Activated CD4-positive, alpha-beta T cell treated with anti-CD3 and anti-CD28 coated beads, Interleukin-2, amount 10 ng/mL, durations not matched to agents 7 days and 5 days (primary cell): Measurements from ENCODE around the gene TRERF1. TPM values are rescaled to one million over a fixed set of nuclear protein-coding genes. Genes with fewer than 3 reads are reported as not detected.
"Not testable (repeated sequence)": the region's sequence is repeated elsewhere in the genome, so short reads cannot be mapped to it uniquely, and the experiment has no call there.

Experiments
- CTCF ChIA-PET: fragments of 350-600 bp; sonication (Branson Sonifier 250); formaldehyde crosslinking; loops from one replicate; lab custom pipeline; 2021; ENCODE audit warnings: antibody characterized with exemption; lab: Charles Lee
- POLR2A ChIA-PET: fragments of 350-600 bp; sonication (Branson Sonifier 250); formaldehyde crosslinking; loops from one replicate; lab custom pipeline; 2021; ENCODE audit warnings: antibody characterized with exemption; lab: Charles Lee
- DNase-seq: peaks from one replicate; pipeline ENCODE4 v3.0.0-alpha.2; 2020
- H3K27ac Mint-ChIP-seq: one replicate; pipeline ENCODE4 v1.8.0; 2021; ENCODE audit warnings: mild to moderate bottlenecking, moderate library complexity, mixed read lengths
- H3K27me3 Mint-ChIP-seq: one replicate; pipeline ENCODE4 v1.8.0; 2021; ENCODE audit warnings: mixed read lengths
- H3K36me3 Mint-ChIP-seq: one replicate; pipeline ENCODE4 v1.8.0; 2021; ENCODE audit warnings: low read depth, mixed read lengths
- H3K4me1 Mint-ChIP-seq: one replicate; pipeline ENCODE4 v1.8.0; 2021; ENCODE audit warnings: mixed read lengths
- H3K4me3 Mint-ChIP-seq: one replicate; pipeline ENCODE4 v1.8.0; 2021; ENCODE audit warnings: mild to moderate bottlenecking, moderate library complexity, mixed read lengths
- H3K9me3 Mint-ChIP-seq: one replicate; pipeline ENCODE4 v1.8.0; 2021; ENCODE audit warnings: mixed read lengths
- total RNA-seq, 2 experiments: library from RNA; stranded (reverse); gene quantifications; one replicate each; pipeline ENCODE4 v1.2.3, GENCODE V29; 2021

Gene TRERF1
- total RNA-seq, 2 experiments from 2014 or later, result 18.6 to 20.3 TPM

- H3K27me3 Mint-ChIP-seq, result no peaks in the 10 kb centered on the region
- DNase-seq, result no peak
- H3K9me3 Mint-ChIP-seq, result no peaks in the 10 kb centered on the region
- H3K4me1 Mint-ChIP-seq, result peaks cover 22% of the 10 kb centered on the region
- peaks cover 4% of the 10 kb centered on the region for H3K36me3 Mint-ChIP-seq
- POLR2A ChIA-PET, result no interaction called here
- H3K4me3 Mint-ChIP-seq, result no peak overlapping the region
- H3K27ac Mint-ChIP-seq, result no peak overlapping the region
- CTCF ChIA-PET, result interaction anchor here (0.6 to 1.2 kb wide), 3 partner anchors 327 to 585 kb away, joined by 3 read pairs; no protein-coding TSS in a partner anchor
Measured at GRCh38 chr6:42220807-42221206, 230.9 kb downstream of the TRERF1 start.

GRCh38 chr6:42217519-42218367, 234.0 kb downstream of the TRERF1 start, which contains the start of gene MRPS10:
MRPS10 (minus strand) TSS chr6:42217861; CDS start chr6:42217849, 12 bp downstream.
- Mint-ChIP-seq H3K27me3 (no peaks in the 10 kb centered on the region), H3K4me3 (peak within 1 kb of the TSS; percentile 99), H3K27ac (peak within 1 kb of the TSS; percentile 94), H3K4me1 (peaks cover 31% of the 10 kb centered on the region), H3K9me3 (no peaks in the 10 kb centered on the region), H3K36me3 (peaks cover 11% of the 10 kb centered on the region)
- peak; percentile 94 for DNase-seq
- ChIA-PET CTCF (interaction anchor here (0.6 to 1.5 kb wide), 8 partner anchors 14 to 487 kb away, joined by 3 to 9 read pairs (median 4); no protein-coding TSS in a partner anchor), POLR2A (interaction anchor here (0.6 kb wide), 1 partner anchor 353 kb away, joined by 3 read pairs; no protein-coding TSS in a partner anchor)

GRCh38 chr6:42217157-42217518, 234.6 kb downstream of the TRERF1 start:
- Mint-ChIP-seq H3K4me3 (peak overlapping the region; percentile 99), H3K27ac (peak overlapping the region; percentile 94), H3K4me1 (peaks cover 31% of the 10 kb centered on the region), H3K9me3 (no peaks in the 10 kb centered on the region), H3K27me3 (no peaks in the 10 kb centered on the region), H3K36me3 (peaks cover 15% of the 10 kb centered on the region)
- CTCF ChIA-PET, result interaction anchor here (0.6 to 1.5 kb wide), 4 partner anchors 14 to 330 kb away, joined by 3 to 9 read pairs (median 4); no protein-coding TSS in a partner anchor
- DNase-seq, result no peak
- POLR2A ChIA-PET, result no interaction called here

- H3K9me3 Mint-ChIP-seq, DNase-seq, H3K27me3 Mint-ChIP-seq, POLR2A ChIA-PET: not testable (repeated sequence)
- peak overlapping the region; percentile 99 for H3K4me3 Mint-ChIP-seq
- CTCF ChIA-PET, result interaction anchor here (1.2 to 1.6 kb wide), 3 partner anchors 14 to 331 kb away, joined by 4 to 9 read pairs (median 4); no protein-coding TSS in a partner anchor
- H3K36me3 Mint-ChIP-seq, result peaks cover 15% of the 10 kb centered on the region
- peak overlapping the region; percentile 9 for H3K27ac Mint-ChIP-seq
- H3K4me1 Mint-ChIP-seq, result peaks cover 31% of the 10 kb centered on the region
Measured at GRCh38 chr6:42216495-42216894, 235.2 kb downstream of the TRERF1 start.

GRCh38 chr6:42212442-42212841, 239.3 kb downstream of the TRERF1 start:
- Mint-ChIP-seq H3K4me1 (peaks cover 25% of the 10 kb centered on the region), H3K27ac (no peak overlapping the region), H3K27me3 (no peaks in the 10 kb centered on the region), H3K9me3 (no peaks in the 10 kb centered on the region), H3K36me3 (peaks cover 37% of the 10 kb centered on the region), H3K4me3 (no peak overlapping the region)
- ChIA-PET POLR2A (no interaction called here), CTCF (interaction anchor here (2.2 kb wide), 1 partner anchor 335 kb away, joined by 5 read pairs; no protein-coding TSS in a partner anchor)
- DNase-seq, result no peak

- ChIA-PET CTCF (interaction anchor here (2.2 kb wide), 1 partner anchor 336 kb away, joined by 5 read pairs; no protein-coding TSS in a partner anchor), POLR2A (no interaction called here)
- Mint-ChIP-seq H3K27ac (no peak overlapping the region), H3K27me3 (no peaks in the 10 kb centered on the region), H3K36me3 (peaks cover 39% of the 10 kb centered on the region), H3K4me1 (peaks cover 22% of the 10 kb centered on the region), H3K4me3 (no peak overlapping the region), H3K9me3 (no peaks in the 10 kb centered on the region)
- no peak for DNase-seq
Measured at GRCh38 chr6:42211726-42212125, 240.0 kb downstream of the TRERF1 start.

GRCh38 chr6:42210551-42210950, 241.2 kb downstream of the TRERF1 start:
- Mint-ChIP-seq H3K36me3 (peaks cover 39% of the 10 kb centered on the region), H3K27me3 (no peaks in the 10 kb centered on the region), H3K27ac (no peak overlapping the region), H3K9me3 (no peaks in the 10 kb centered on the region), H3K4me1 (peaks cover 12% of the 10 kb centered on the region), H3K4me3 (no peak overlapping the region)
- POLR2A ChIA-PET, result no interaction called here
- CTCF ChIA-PET, result interaction anchor here (2.2 kb wide), 1 partner anchor 337 kb away, joined by 5 read pairs; no protein-coding TSS in a partner anchor
- DNase-seq, result no peak

- DNase-seq, H3K27ac Mint-ChIP-seq, H3K4me3 Mint-ChIP-seq, H3K27me3 Mint-ChIP-seq, POLR2A ChIA-PET, H3K9me3 Mint-ChIP-seq, CTCF ChIA-PET, H3K4me1 Mint-ChIP-seq: not testable (repeated sequence)
- peaks cover 36% of the 10 kb centered on the region for H3K36me3 Mint-ChIP-seq
Measured at GRCh38 chr6:42207559-42207958, 244.2 kb downstream of the TRERF1 start.

- peaks cover 34% of the 10 kb centered on the region for H3K36me3 Mint-ChIP-seq
- no peak for DNase-seq
- ChIA-PET CTCF (interaction anchor here (2.0 kb wide), 1 partner anchor 9 kb away, joined by 11 read pairs; no protein-coding TSS in a partner anchor), POLR2A (no interaction called here)
- no peak overlapping the region for H3K4me3 Mint-ChIP-seq
- peaks cover 2% of the 10 kb centered on the region for H3K4me1 Mint-ChIP-seq
- no peaks in the 10 kb centered on the region for H3K9me3 Mint-ChIP-seq
- H3K27ac Mint-ChIP-seq, result no peak overlapping the region
- H3K27me3 Mint-ChIP-seq, result no peaks in the 10 kb centered on the region
Measured at GRCh38 chr6:42204768-42205282, 246.9 kb downstream of the TRERF1 start.

- Mint-ChIP-seq H3K4me1 (peaks cover 3% of the 10 kb centered on the region), H3K36me3 (peaks cover 27% of the 10 kb centered on the region), H3K27ac (no peak overlapping the region), H3K9me3 (no peaks in the 10 kb centered on the region), H3K4me3 (no peak overlapping the region), H3K27me3 (no peaks in the 10 kb centered on the region)
- ChIA-PET CTCF (interaction anchor here (0.7 to 2.0 kb wide), 3 partner anchors 11 to 282 kb away, joined by 3 to 11 read pairs (median 3); partner anchors contain the start of genes BYSL, MED20 and MRPS10), POLR2A (no interaction called here)
- no peak for DNase-seq
Measured at GRCh38 chr6:42203183-42203582, 248.5 kb downstream of the TRERF1 start.

GRCh38 chr6:42202131-42202915, 249.4 kb downstream of the TRERF1 start:
- CTCF ChIA-PET, result interaction anchor here (0.7 to 2.0 kb wide), 2 partner anchors 12 to 281 kb away, joined by 3 to 11 read pairs; partner anchors contain the start of genes BYSL and MED20
- POLR2A ChIA-PET, result not testable (repeated sequence)

GRCh38 chr6:42201382-42201781, 250.3 kb downstream of the TRERF1 start:
- Mint-ChIP-seq H3K9me3 (no peaks in the 10 kb centered on the region), H3K27me3 (no peaks in the 10 kb centered on the region), H3K36me3 (peaks cover 17% of the 10 kb centered on the region), H3K27ac (no peak overlapping the region), H3K4me3 (no peak overlapping the region), H3K4me1 (peaks cover 3% of the 10 kb centered on the region)
- ChIA-PET CTCF (interaction anchor here (0.8 to 1.0 kb wide), 2 partner anchors 13 to 15 kb away, joined by 3 to 4 read pairs; no protein-coding TSS in a partner anchor), POLR2A (no interaction called here)
- no peak for DNase-seq

More at GRCh38 chr6:42202131-42202915, 249.4 kb downstream of the TRERF1 start:
- H3K27ac Mint-ChIP-seq, H3K4me3 Mint-ChIP-seq, H3K4me1 Mint-ChIP-seq, DNase-seq, H3K9me3 Mint-ChIP-seq, H3K27me3 Mint-ChIP-seq: not testable (repeated sequence)
- peaks cover 19% of the 10 kb centered on the region for H3K36me3 Mint-ChIP-seq
